H9 (cell line): ENCODE measurements around the gene ICE1. TPM values are rescaled to one million over a fixed set of nuclear protein-coding genes. Genes with fewer than 3 reads are reported as not detected.

ENCODE experiments used
- DNase-seq: peaks from one replicate; pipeline ENCODE4 v3.0.0-alpha.2; 2017
- H2AFZ ChIP-seq: one replicate; pipeline ENCODE4 v1.6.1; 2013; ENCODE audit warnings: mild to moderate bottlenecking, low read length, control low read depth, moderate library complexity
- H2AK5ac ChIP-seq: 2 replicates; pipeline ENCODE4 v1.6.1; 2013; ENCODE audit warnings: low read length, control low read depth, mixed read lengths; ENCODE audit not compliant: insufficient read length
- H2BK120ac ChIP-seq: one replicate; pipeline ENCODE4 v1.6.1; 2013; ENCODE audit warnings: low read depth, mild to moderate bottlenecking, low read length, control low read depth, inconsistent platforms; ENCODE audit not compliant: poor library complexity, severe bottlenecking
- H2BK12ac ChIP-seq: 2 replicates; pipeline ENCODE4 v1.6.1; 2013; ENCODE audit warnings: low read length, control low read depth, mixed read lengths, low read depth; ENCODE audit not compliant: insufficient read length
- H2BK15ac ChIP-seq: 2 replicates; pipeline ENCODE4 v1.6.1; 2013; ENCODE audit warnings: low read depth, low read length, control low read depth
- H2BK20ac ChIP-seq: one replicate; pipeline ENCODE4 v1.6.1; 2013; ENCODE audit warnings: low read depth, mild to moderate bottlenecking, low read length, control low read depth, inconsistent platforms; ENCODE audit not compliant: poor library complexity, severe bottlenecking
- H2BK5ac ChIP-seq: 2 replicates; pipeline ENCODE4 v1.6.1; 2013; ENCODE audit warnings: low read length, control low read depth, mixed read lengths; ENCODE audit not compliant: insufficient read length
- H3K14ac ChIP-seq: 2 replicates; pipeline ENCODE4 v1.6.1; 2013; ENCODE audit warnings: low read length, control low read depth; ENCODE audit not compliant: insufficient read depth
- H3K18ac ChIP-seq: 2 replicates; pipeline ENCODE4 v1.6.1; 2013; ENCODE audit warnings: low read depth, mild to moderate bottlenecking, mixed read lengths, low read length, control low read depth; ENCODE audit not compliant: insufficient read length
- H3K23ac ChIP-seq: 2 replicates; pipeline ENCODE4 v1.6.1; 2013; ENCODE audit warnings: low read length, control low read depth, mixed read lengths, low read depth; ENCODE audit not compliant: insufficient read length
- H3K23me2 ChIP-seq: 2 replicates; pipeline ENCODE4 v1.6.1; 2013; ENCODE audit warnings: low read depth, mild to moderate bottlenecking, mixed read lengths, low read length, control low read depth; ENCODE audit not compliant: insufficient read length, poor library complexity, severe bottlenecking
- H3K27ac ChIP-seq: 2 replicates; pipeline ENCODE4 v1.5.1; 2013; ENCODE audit warnings: low read length, control low read depth, mixed read lengths, low read depth; ENCODE audit not compliant: insufficient read length
- H3K27me3 ChIP-seq: 2 replicates; pipeline ENCODE4 v1.6.1; 2013; ENCODE audit warnings: low read length, control low read depth, inconsistent platforms; ENCODE audit not compliant: insufficient read depth
- H3K4ac ChIP-seq: 2 replicates; pipeline ENCODE4 v1.6.1; 2013; ENCODE audit warnings: low read depth, mild to moderate bottlenecking, control low read depth, inconsistent platforms, low read length, moderate library complexity
- H3K4me1 ChIP-seq: 2 replicates; pipeline ENCODE4 v1.6.1; 2013; ENCODE audit warnings: low read length, control low read depth, inconsistent platforms; ENCODE audit not compliant: insufficient read depth
- H3K4me2 ChIP-seq: 2 replicates; pipeline ENCODE4 v1.6.1; 2013; ENCODE audit warnings: low read length, control low read depth, mixed read lengths; ENCODE audit not compliant: insufficient read length, insufficient read depth
- H3K56ac ChIP-seq: 2 replicates; pipeline ENCODE4 v1.6.1; 2013; ENCODE audit warnings: low read depth, mild to moderate bottlenecking, mixed read lengths, low read length, control low read depth; ENCODE audit not compliant: insufficient read length
- H3K79me1 ChIP-seq: 2 replicates; pipeline ENCODE4 v1.6.1; 2013; ENCODE audit warnings: low read depth, mild to moderate bottlenecking, moderate library complexity, low read length, control low read depth, inconsistent platforms; ENCODE audit not compliant: insufficient read depth, poor library complexity, severe bottlenecking
- H3K79me2 ChIP-seq: 2 replicates; pipeline ENCODE4 v1.6.1; 2013; ENCODE audit warnings: low read length, control low read depth, inconsistent platforms; ENCODE audit not compliant: insufficient read depth
- H3K9ac ChIP-seq: 2 replicates; pipeline ENCODE4 v1.6.1; 2013; ENCODE audit warnings: low read length, control low read depth, mixed read lengths; ENCODE audit not compliant: insufficient read length; ENCODE audit errors: extremely low read depth
- H3K9me3 ChIP-seq: one replicate; pipeline ENCODE4 v1.6.1; 2013; ENCODE audit warnings: low read depth, low read length, inconsistent platforms; ENCODE audit not compliant: control insufficient read depth
- H3T11ph ChIP-seq: one replicate; pipeline ENCODE4 v1.6.1; 2013; ENCODE audit warnings: mild to moderate bottlenecking, low read length, control low read depth, inconsistent platforms
- H4K20me1 ChIP-seq: one replicate; pipeline ENCODE4 v1.6.1; 2013; ENCODE audit not compliant: control insufficient read depth, insufficient read length, insufficient read depth
- H4K5ac ChIP-seq: 2 replicates; pipeline ENCODE4 v1.6.1; 2013; ENCODE audit warnings: low read depth, mild to moderate bottlenecking, mixed read lengths, low read length, control low read depth; ENCODE audit not compliant: insufficient read length
- H4K8ac ChIP-seq: replicated peaks from 2 replicates; pipeline ENCODE4 v1.6.1; 2013; ENCODE audit warnings: low read length, control low read depth, mixed read lengths, low read depth; ENCODE audit not compliant: insufficient read length
- H4K91ac ChIP-seq: 2 replicates; pipeline ENCODE4 v1.6.1; 2013; ENCODE audit warnings: low read depth, mild to moderate bottlenecking, moderate library complexity, mixed read lengths, low read length, control low read depth; ENCODE audit not compliant: insufficient read length
- H3K27ac Mint-ChIP-seq, 3 experiments: 2 replicates in 2 of 3; 3 replicates in 1 of 3; pipeline ENCODE4 v1.8.0; 2020 to 2021; ENCODE audit warnings: mixed read lengths in 3 of 3, mild to moderate bottlenecking in 1 of 3, moderate library complexity in 1 of 3
- H3K27me3 Mint-ChIP-seq: 2 replicates; pipeline ENCODE4 v1.8.0; 2021; ENCODE audit warnings: low read depth, mild to moderate bottlenecking, moderate library complexity, mixed read lengths
- H3K36me3 Mint-ChIP-seq, 3 experiments: 2 replicates in 2 of 3; 3 replicates in 1 of 3; pipeline ENCODE4 v1.8.0; 2020 to 2021; ENCODE audit warnings: low read depth in 3 of 3, mixed read lengths in 3 of 3; ENCODE audit not compliant: insufficient read depth in 1 of 3
- H3K4me1 Mint-ChIP-seq, 2 experiments: 2 replicates each; pipeline ENCODE4 v1.8.0; 2020; ENCODE audit warnings: mixed read lengths in 2 of 2
- H3K4me3 Mint-ChIP-seq, 2 experiments: 2 replicates in 1 of 2; 3 replicates in 1 of 2; pipeline ENCODE4 v1.8.0; 2020 to 2021; ENCODE audit warnings: mild to moderate bottlenecking in 2 of 2, mixed read lengths in 2 of 2, moderate library complexity in 1 of 2
- H3K9me3 Mint-ChIP-seq, 2 experiments: 2 replicates in 1 of 2; 3 replicates in 1 of 2; pipeline ENCODE4 v1.8.0; 2020; ENCODE audit warnings: mild to moderate bottlenecking in 2 of 2, mixed read lengths in 2 of 2, moderate library complexity in 1 of 2
- WGBS: extraction: QIAGEN DNeasy Blood & Tissue Kit; methylation state at CpG from one replicate; pipeline ENCODE4 v1.1.7; 2013; ENCODE audit warnings: missing lambda C conversion rate, low lambda C conversion rate, mixed read lengths; ENCODE audit not compliant: insufficient read length; ENCODE audit errors: extremely low coverage; 5-methylcytosine and 5-hydroxymethylcytosine counted together
- total RNA-seq: library from RNA; stranded (reverse); gene quantifications from 2 replicates; pipeline ENCODE4 v1.2.1, GENCODE V29; 2021
- TF ChIP-seq, protein P1 (sequence below): fragments of 200-600 bp; sonication (generic); conservative IDR thresholded peaks from 3 replicates; pipeline ENCODE4 v1.8.0; 2021; ENCODE audit warnings: antibody characterized with exemption, mild to moderate bottlenecking

Gene ICE1
- total RNA-seq, 1 experiment from 2014 or later, result 45.1 TPM

- no peaks in the 10 kb centered on the region for H3K4me1 ChIP-seq
- H2BK15ac ChIP-seq, result no peak overlapping the region
- Mint-ChIP-seq H3K27ac (no peak overlapping the region), H3K36me3 (peaks cover 2 to 21% (median 9%) of the 10 kb centered on the region in 3 experiments; a peak in 5 of 7 replicates), H3K27me3 (no peaks in the 10 kb centered on the region; the same call in 1 of the 2 replicates), H3K4me3 (no peak overlapping the region), H3K9me3 (peaks cover 7 to 9% of the 10 kb centered on the region in 2 experiments), H3K4me1 (peaks cover 22 to 24% of the 10 kb centered on the region in 2 experiments)
- no peak for DNase-seq
- H4K8ac ChIP-seq, result no peak overlapping the region
- no peak overlapping the region for H3K23ac ChIP-seq
- no peak overlapping the region for H3K4ac ChIP-seq
- H3K23me2 ChIP-seq, result no peaks in the 10 kb centered on the region
- H3K14ac ChIP-seq, result no peak overlapping the region
- no peak overlapping the region for H2BK12ac ChIP-seq
- H2BK5ac ChIP-seq, result no peak overlapping the region
- TF ChIP-seq, protein P1, sequence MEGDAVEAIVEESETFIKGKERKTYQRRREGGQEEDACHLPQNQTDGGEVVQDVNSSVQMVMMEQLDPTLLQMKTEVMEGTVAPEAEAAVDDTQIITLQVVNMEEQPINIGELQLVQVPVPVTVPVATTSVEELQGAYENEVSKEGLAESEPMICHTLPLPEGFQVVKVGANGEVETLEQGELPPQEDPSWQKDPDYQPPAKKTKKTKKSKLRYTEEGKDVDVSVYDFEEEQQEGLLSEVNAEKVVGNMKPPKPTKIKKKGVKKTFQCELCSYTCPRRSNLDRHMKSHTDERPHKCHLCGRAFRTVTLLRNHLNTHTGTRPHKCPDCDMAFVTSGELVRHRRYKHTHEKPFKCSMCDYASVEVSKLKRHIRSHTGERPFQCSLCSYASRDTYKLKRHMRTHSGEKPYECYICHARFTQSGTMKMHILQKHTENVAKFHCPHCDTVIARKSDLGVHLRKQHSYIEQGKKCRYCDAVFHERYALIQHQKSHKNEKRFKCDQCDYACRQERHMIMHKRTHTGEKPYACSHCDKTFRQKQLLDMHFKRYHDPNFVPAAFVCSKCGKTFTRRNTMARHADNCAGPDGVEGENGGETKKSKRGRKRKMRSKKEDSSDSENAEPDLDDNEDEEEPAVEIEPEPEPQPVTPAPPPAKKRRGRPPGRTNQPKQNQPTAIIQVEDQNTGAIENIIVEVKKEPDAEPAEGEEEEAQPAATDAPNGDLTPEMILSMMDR, result no peak
- no peaks in the 10 kb centered on the region for H4K20me1 ChIP-seq
- H3K56ac ChIP-seq, result no peak overlapping the region
- H2AFZ ChIP-seq, result no peak overlapping the region
- H3K9ac ChIP-seq, result no peak overlapping the region
- H3T11ph ChIP-seq, result no peak overlapping the region
- H4K5ac ChIP-seq, result no peak overlapping the region
- no peak overlapping the region for H3K18ac ChIP-seq
- peaks cover 2% of the 10 kb centered on the region for H3K9me3 ChIP-seq
- H3K27me3 ChIP-seq, result no peaks in the 10 kb centered on the region
- no peak overlapping the region for H3K27ac ChIP-seq
- no peaks in the 10 kb centered on the region for H3K79me1 ChIP-seq
- H3K79me2 ChIP-seq, result no peaks in the 10 kb centered on the region
- H2AK5ac ChIP-seq, result no peak overlapping the region
- no peak overlapping the region for H3K4me2 ChIP-seq
- no peak overlapping the region for H2BK120ac ChIP-seq
- H4K91ac ChIP-seq, result no peak overlapping the region
- no CpG with 5 or more reads among the region's 10 CpGs for WGBS
- H2BK20ac ChIP-seq, result no peak overlapping the region
Observed at GRCh38 chr5:5372930-5373329, 49.5 kb upstream of the ICE1 start.
